WTC11 (cell line): ENCODE results near the gene APLF. TPM values are rescaled to one million over a fixed set of nuclear protein-coding genes. Genes with fewer than 3 reads are reported as not detected.
"Not testable (repeated sequence)": the region's sequence is repeated elsewhere in the genome, so short reads cannot be mapped to it uniquely, and the experiment has no call there.

ENCODE experiments used
- ATAC-seq: fragments of 200-7000 bp; cut with Tn5 transposase; 2 replicates; pipeline ENCODE4 v1.10.0; 2021; ENCODE audit warnings: mild to moderate bottlenecking, moderate library complexity
- CTCF ChIA-PET: fragments of 300-600 bp; sonication (Branson Sonifier 250); formaldehyde crosslinking; loops from one replicate; lab custom pipeline; 2021; ENCODE audit warnings: antibody characterized with exemption; lab: Charles Lee
- POLR2A ChIA-PET: fragments of 350-600 bp; sonication (Branson Sonifier 250); formaldehyde crosslinking; loops from one replicate; lab custom pipeline; 2021; ENCODE audit warnings: antibody characterized with exemption; lab: Charles Lee
- DNase-seq: peaks from one replicate; pipeline ENCODE4 v3.0.0; 2021; ENCODE audit warnings: low spot score
- H3K27ac Mint-ChIP-seq: 2 replicates; pipeline ENCODE4 v1.8.0; 2021; ENCODE audit warnings: mixed read lengths
- H3K27me3 Mint-ChIP-seq: 2 replicates; pipeline ENCODE4 v1.8.0; 2021; ENCODE audit warnings: low read depth, mild to moderate bottlenecking, moderate library complexity, mixed read lengths
- H3K36me3 Mint-ChIP-seq: 2 replicates; pipeline ENCODE4 v1.8.0; 2021; ENCODE audit warnings: mixed read lengths
- H3K4me1 Mint-ChIP-seq: 2 replicates; pipeline ENCODE4 v1.8.0; 2022; ENCODE audit warnings: mixed read lengths
- H3K4me3 Mint-ChIP-seq: 2 replicates; pipeline ENCODE4 v1.8.0; 2021; ENCODE audit warnings: mild to moderate bottlenecking, moderate library complexity, mixed read lengths
- H3K9me3 Mint-ChIP-seq: 2 replicates; pipeline ENCODE4 v1.8.0; 2021; ENCODE audit warnings: mixed read lengths
- FOXP1 ChIP-seq: sonication (generic); formaldehyde crosslinking; IDR thresholded peaks from 2 replicates; pipeline ENCODE4 v1.8.0; 2022; ENCODE audit warnings: missing genetic modification reagents, mild to moderate bottlenecking, moderate library complexity, borderline replicate concordance
- HMGA2 ChIP-seq: fragments of 250-450 bp; sonication (Bioruptor Pico); IDR thresholded peaks from 2 replicates; pipeline ENCODE4 v1.4.0; 2021; ENCODE audit warnings: mild to moderate bottlenecking, moderate library complexity
- KAT7 ChIP-seq: sonication (generic); formaldehyde crosslinking; IDR thresholded peaks from 2 replicates; pipeline ENCODE4 v1.8.1; 2023; ENCODE audit warnings: missing genetic modification reagents, mild to moderate bottlenecking, borderline replicate concordance
- MXD4 ChIP-seq: fragments of 250-450 bp; sonication (Bioruptor Pico); IDR thresholded peaks from 2 replicates; pipeline ENCODE4 v1.8.0; 2021; ENCODE audit warnings: mild to moderate bottlenecking, moderate library complexity, borderline replicate concordance
- RORB ChIP-seq: fragments of 250-450 bp; sonication (Bioruptor Pico); IDR thresholded peaks from 2 replicates; pipeline ENCODE4 v1.9.0; 2021; ENCODE audit warnings: mild to moderate bottlenecking
- TCF7 ChIP-seq: sonication (generic); formaldehyde crosslinking; IDR thresholded peaks from 2 replicates; pipeline ENCODE4 v1.8.0; 2022; ENCODE audit warnings: mild to moderate bottlenecking, low read depth, missing genetic modification reagents, moderate library complexity
- ZNF138 ChIP-seq: sonication (generic); formaldehyde crosslinking; conservative IDR thresholded peaks from 2 replicates; pipeline ENCODE4 v1.8.1; 2022; ENCODE audit warnings: mild to moderate bottlenecking, moderate library complexity, missing genetic modification reagents
- ZNF416 ChIP-seq: fragments of 250-450 bp; sonication (Bioruptor Pico); IDR thresholded peaks from 2 replicates; pipeline ENCODE4 v1.9.0; 2021; ENCODE audit warnings: mild to moderate bottlenecking, inconsistent platforms
- total RNA-seq: library from RNA; stranded (reverse); gene quantifications from 3 replicates; pipeline ENCODE4 v1.2.3, GENCODE V29; 2021
- TF ChIP-seq, protein P1 (sequence below): fragments of 200-600 bp; IDR thresholded peaks from 2 replicates; pipeline ENCODE4 v1.8.0; 2022; ENCODE audit warnings: antibody characterized with exemption
- TF ChIP-seq, protein P2 (sequence below): sonication (generic); formaldehyde crosslinking; IDR thresholded peaks from 2 replicates; pipeline ENCODE4 v1.8.0; 2022; ENCODE audit warnings: mild to moderate bottlenecking, missing genetic modification reagents
- TF ChIP-seq, protein P3 (sequence below): sonication (generic); formaldehyde crosslinking; IDR thresholded peaks from 2 replicates; pipeline ENCODE4 v1.8.0; 2022; ENCODE audit warnings: mild to moderate bottlenecking, missing genetic modification reagents
- TF ChIP-seq, protein P4 (sequence below): sonication (generic); formaldehyde crosslinking; conservative IDR thresholded peaks from 2 replicates; pipeline ENCODE4 v1.8.1; 2022; ENCODE audit warnings: mild to moderate bottlenecking, missing genetic modification reagents
- TF ChIP-seq, protein P5 (sequence below): fragments of 250-450 bp; sonication (Bioruptor Pico); conservative IDR thresholded peaks from 2 replicates; pipeline ENCODE4 v1.9.0; 2021; ENCODE audit warnings: mild to moderate bottlenecking
- TF ChIP-seq, protein P6 (sequence below): sonication (generic); formaldehyde crosslinking; IDR thresholded peaks from 2 replicates; pipeline ENCODE4 v1.8.1; 2023; ENCODE audit warnings: mild to moderate bottlenecking, missing genetic modification reagents, borderline replicate concordance
- TF ChIP-seq, protein P7 (sequence below): sonication (generic); formaldehyde crosslinking; IDR thresholded peaks from 2 replicates; pipeline ENCODE4 v1.8.1; 2023; ENCODE audit warnings: mild to moderate bottlenecking, moderate library complexity, missing genetic modification reagents

The APLF gene
- total RNA-seq, 1 experiment from 2014 or later: 2.7 TPM

DNA sequence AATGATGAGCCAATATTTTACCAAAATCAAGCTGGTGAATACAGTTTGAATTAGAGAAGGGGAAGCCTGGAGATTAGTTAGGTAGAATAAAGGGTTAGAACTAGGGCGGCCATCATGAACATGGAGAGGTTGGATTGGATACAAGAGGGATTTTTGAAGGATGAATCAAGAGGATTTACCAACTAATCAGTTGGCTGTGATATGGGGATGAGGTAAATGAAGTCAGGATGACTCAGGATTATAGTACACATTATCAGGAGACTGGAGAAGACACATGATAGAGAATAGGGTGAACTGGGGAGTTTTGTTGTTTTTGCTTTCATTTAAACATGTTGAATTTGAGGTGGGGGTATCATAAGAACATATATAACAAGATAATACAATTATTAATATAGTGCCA, 102.2 kb downstream of the APLF start (continued):
- TF ChIP-seq, protein P1, sequence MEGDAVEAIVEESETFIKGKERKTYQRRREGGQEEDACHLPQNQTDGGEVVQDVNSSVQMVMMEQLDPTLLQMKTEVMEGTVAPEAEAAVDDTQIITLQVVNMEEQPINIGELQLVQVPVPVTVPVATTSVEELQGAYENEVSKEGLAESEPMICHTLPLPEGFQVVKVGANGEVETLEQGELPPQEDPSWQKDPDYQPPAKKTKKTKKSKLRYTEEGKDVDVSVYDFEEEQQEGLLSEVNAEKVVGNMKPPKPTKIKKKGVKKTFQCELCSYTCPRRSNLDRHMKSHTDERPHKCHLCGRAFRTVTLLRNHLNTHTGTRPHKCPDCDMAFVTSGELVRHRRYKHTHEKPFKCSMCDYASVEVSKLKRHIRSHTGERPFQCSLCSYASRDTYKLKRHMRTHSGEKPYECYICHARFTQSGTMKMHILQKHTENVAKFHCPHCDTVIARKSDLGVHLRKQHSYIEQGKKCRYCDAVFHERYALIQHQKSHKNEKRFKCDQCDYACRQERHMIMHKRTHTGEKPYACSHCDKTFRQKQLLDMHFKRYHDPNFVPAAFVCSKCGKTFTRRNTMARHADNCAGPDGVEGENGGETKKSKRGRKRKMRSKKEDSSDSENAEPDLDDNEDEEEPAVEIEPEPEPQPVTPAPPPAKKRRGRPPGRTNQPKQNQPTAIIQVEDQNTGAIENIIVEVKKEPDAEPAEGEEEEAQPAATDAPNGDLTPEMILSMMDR: no peak
- TF ChIP-seq, protein P2, sequence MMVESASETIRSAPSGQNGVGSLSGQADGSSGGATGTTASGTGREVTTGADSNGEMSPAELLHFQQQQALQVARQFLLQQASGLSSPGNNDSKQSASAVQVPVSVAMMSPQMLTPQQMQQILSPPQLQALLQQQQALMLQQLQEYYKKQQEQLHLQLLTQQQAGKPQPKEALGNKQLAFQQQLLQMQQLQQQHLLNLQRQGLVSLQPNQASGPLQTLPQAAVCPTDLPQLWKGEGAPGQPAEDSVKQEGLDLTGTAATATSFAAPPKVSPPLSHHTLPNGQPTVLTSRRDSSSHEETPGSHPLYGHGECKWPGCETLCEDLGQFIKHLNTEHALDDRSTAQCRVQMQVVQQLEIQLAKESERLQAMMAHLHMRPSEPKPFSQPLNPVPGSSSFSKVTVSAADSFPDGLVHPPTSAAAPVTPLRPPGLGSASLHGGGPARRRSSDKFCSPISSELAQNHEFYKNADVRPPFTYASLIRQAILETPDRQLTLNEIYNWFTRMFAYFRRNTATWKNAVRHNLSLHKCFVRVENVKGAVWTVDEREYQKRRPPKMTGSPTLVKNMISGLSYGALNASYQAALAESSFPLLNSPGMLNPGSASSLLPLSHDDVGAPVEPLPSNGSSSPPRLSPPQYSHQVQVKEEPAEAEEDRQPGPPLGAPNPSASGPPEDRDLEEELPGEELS (CRISPR knock-in tag): no peak
- TF ChIP-seq, protein P3, sequence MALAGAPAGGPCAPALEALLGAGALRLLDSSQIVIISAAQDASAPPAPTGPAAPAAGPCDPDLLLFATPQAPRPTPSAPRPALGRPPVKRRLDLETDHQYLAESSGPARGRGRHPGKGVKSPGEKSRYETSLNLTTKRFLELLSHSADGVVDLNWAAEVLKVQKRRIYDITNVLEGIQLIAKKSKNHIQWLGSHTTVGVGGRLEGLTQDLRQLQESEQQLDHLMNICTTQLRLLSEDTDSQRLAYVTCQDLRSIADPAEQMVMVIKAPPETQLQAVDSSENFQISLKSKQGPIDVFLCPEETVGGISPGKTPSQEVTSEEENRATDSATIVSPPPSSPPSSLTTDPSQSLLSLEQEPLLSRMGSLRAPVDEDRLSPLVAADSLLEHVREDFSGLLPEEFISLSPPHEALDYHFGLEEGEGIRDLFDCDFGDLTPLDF (CRISPR knock-in tag): no peak
- TF ChIP-seq, protein P4, sequence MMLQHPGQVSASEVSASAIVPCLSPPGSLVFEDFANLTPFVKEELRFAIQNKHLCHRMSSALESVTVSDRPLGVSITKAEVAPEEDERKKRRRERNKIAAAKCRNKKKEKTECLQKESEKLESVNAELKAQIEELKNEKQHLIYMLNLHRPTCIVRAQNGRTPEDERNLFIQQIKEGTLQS (CRISPR knock-in tag): no peak
- TF ChIP-seq TCF7 (CRISPR knock-in tag) (no peak), RORB (CRISPR knock-in tag) (no peak), MXD4 (CRISPR knock-in tag) (no peak)
- TF ChIP-seq, protein P5, sequence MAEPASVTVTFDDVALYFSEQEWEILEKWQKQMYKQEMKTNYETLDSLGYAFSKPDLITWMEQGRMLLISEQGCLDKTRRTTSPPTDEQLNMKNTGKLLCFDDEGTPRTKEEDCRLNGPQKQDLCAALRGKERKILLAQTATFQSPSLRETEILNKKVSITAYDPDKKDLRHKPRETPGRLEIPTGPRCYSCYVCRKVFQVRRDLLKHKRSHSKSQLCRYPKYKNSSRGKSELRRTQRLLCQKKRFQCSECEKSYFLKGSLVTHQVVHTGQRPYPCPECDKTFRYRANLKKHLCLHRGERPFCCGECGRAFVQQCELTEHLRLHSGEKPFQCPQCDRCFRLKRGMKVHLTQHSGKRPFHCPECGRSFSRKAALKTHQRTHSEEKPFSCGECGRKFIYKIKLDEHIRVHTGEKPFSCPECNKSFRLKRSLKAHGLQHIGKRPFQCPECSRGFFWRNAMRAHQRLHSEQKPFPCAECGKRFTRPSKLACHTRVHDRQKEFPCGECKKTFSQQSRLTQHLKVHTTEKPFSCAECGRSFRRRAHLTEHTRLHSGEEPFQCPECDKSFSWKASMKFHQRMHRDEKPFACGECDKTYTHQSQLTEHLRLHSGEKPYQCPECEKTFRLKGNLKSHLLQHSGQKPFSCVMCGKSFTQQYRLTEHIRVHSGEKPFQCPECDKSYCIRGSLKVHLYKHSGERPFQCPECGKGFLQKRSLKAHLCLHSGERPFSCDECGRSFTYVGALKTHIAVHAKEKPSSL (CRISPR knock-in tag): no peak

DNA sequence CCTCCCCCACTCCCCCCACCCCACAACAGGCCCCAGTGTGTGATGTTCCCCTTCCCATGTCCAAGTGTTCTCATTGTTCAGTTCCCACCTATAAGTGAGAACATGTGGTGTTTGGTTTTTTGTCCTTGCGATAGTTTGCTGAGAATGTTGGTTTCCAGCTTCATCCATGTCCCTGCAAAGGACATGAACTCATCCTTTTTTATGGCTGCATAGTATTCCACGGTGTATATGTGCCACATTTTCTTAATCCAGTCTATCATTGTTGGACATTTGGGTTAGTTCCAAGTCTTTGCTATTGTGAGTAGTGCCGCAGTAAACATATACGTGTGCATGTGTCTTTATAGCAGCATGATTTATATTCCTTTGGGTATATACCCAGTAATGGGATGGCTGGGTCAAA, 103.0 kb downstream of the APLF start:
- CTCF ChIA-PET, H3K27me3 Mint-ChIP-seq, H3K4me1 Mint-ChIP-seq, H3K4me3 Mint-ChIP-seq, POLR2A ChIA-PET, H3K36me3 Mint-ChIP-seq, DNase-seq, H3K27ac Mint-ChIP-seq, ATAC-seq, H3K9me3 Mint-ChIP-seq: not testable (repeated sequence)

DNA sequence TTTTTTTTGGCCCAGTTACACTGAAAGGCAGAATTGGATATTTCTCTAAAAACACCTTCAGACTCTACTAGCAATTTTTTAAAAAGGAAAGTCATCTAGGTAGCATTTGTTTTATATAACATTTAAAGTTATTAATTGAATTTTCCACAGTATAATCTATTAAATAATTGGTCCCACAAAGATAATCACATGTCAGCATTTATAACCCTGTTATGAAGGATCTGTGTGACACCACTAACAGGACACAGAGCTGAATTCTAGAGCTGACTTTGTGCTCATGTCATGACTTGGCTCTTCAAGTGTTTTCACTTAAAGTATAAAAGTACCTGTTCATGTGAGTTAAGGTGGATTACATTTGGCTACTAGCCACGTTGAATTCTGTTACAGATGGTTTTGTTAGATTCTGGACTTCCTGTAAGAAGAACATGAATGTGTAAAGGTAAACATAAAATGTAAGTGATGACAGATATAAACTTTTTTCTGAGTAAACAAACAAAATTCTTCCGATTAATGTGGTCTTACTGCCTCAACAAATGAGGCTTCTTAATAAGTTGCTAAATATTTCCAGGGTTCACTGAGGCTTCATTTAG, 106.9 kb downstream of the APLF start:
- POLR2A ChIA-PET: no interaction called here
- Mint-ChIP-seq H3K4me3 (no peak overlapping the region), H3K4me1 (no peaks in the 10 kb centered on the region), H3K36me3 (no peaks in the 10 kb centered on the region), H3K27me3 (no peaks in the 10 kb centered on the region), H3K9me3 (peaks cover 2% of the 10 kb centered on the region), H3K27ac (no peak overlapping the region)
- CTCF ChIA-PET: interaction anchor here (3.3 kb wide), 1 partner anchor 21 kb away, joined by 20 read pairs; no protein-coding TSS in a partner anchor
- DNase-seq (no peak), ATAC-seq (no peak)
- TF ChIP-seq, protein P1: no peak
- no peak for TF ChIP-seq HMGA2 (CRISPR knock-in tag)
- TF ChIP-seq FOXP1 (CRISPR knock-in tag): no peak
- TF ChIP-seq, protein P6, sequence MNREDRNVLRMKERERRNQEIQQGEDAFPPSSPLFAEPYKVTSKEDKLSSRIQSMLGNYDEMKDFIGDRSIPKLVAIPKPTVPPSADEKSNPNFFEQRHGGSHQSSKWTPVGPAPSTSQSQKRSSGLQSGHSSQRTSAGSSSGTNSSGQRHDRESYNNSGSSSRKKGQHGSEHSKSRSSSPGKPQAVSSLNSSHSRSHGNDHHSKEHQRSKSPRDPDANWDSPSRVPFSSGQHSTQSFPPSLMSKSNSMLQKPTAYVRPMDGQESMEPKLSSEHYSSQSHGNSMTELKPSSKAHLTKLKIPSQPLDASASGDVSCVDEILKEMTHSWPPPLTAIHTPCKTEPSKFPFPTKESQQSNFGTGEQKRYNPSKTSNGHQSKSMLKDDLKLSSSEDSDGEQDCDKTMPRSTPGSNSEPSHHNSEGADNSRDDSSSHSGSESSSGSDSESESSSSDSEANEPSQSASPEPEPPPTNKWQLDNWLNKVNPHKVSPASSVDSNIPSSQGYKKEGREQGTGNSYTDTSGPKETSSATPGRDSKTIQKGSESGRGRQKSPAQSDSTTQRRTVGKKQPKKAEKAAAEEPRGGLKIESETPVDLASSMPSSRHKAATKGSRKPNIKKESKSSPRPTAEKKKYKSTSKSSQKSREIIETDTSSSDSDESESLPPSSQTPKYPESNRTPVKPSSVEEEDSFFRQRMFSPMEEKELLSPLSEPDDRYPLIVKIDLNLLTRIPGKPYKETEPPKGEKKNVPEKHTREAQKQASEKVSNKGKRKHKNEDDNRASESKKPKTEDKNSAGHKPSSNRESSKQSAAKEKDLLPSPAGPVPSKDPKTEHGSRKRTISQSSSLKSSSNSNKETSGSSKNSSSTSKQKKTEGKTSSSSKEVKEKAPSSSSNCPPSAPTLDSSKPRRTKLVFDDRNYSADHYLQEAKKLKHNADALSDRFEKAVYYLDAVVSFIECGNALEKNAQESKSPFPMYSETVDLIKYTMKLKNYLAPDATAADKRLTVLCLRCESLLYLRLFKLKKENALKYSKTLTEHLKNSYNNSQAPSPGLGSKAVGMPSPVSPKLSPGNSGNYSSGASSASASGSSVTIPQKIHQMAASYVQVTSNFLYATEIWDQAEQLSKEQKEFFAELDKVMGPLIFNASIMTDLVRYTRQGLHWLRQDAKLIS (CRISPR knock-in tag): no peak
- no peak for TF ChIP-seq MXD4 (CRISPR knock-in tag)
- TF ChIP-seq ZNF416 (CRISPR knock-in tag): no peak
- no peak for TF ChIP-seq KAT7 (CRISPR knock-in tag)
- no peak for TF ChIP-seq ZNF138 (CRISPR knock-in tag)
- TF ChIP-seq, protein P7, sequence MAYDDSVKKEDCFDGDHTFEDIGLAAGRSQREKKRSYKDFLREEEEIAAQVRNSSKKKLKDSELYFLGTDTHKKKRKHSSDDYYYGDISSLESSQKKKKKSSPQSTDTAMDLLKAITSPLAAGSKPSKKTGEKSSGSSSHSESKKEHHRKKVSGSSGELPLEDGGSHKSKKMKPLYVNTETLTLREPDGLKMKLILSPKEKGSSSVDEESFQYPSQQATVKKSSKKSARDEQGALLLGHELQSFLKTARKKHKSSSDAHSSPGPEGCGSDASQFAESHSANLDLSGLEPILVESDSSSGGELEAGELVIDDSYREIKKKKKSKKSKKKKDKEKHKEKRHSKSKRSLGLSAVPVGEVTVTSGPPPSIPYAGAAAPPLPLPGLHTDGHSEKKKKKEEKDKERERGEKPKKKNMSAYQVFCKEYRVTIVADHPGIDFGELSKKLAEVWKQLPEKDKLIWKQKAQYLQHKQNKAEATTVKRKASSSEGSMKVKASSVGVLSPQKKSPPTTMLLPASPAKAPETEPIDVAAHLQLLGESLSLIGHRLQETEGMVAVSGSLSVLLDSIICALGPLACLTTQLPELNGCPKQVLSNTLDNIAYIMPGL (CRISPR knock-in tag): no peak
